ENCODE data around the gene MCEE.
"Not testable (repeated sequence)": the region's sequence is repeated elsewhere in the genome, so short reads cannot be mapped to it uniquely, and the experiment has no call there.

DNA sequence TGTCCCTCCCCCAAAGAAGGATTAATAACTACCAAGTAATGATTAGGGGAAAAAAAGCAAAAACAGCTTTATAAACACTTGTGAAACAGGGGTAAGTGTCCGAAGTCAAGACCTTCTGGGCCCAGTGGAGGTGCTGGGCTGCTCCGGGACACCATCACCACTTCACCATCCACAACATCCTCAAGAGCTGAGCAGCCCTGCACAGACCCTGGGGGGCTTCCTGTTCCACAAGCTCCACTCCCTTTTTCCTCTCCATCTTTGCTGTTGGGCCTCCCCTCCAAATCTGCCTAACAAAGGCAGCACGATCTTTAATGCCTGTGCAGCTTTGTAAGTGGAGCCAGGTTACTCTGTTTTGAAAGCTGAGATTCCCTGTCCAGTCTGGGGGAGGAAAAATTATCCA, 46.7 kb downstream of the MCEE start:
- TF ChIP-seq FOXA1 (IDR thresholded peaks at IDR 0.05); SP1 (IDR thresholded peaks at IDR 0.05); LEF1 (IDR thresholded peaks at IDR 0.05; ENCODE audit: borderline replicate concordance); TARDBP (IDR thresholded peaks at IDR 0.05): not testable (repeated sequence)
